Stimulated activated CD8-positive, alpha-beta memory T cell treated with anti-CD3 and anti-CD28 coated beads, Interleukin-7, amount 100 ng/mL, for 1 hour (primary cell): ENCODE measurements around the gene MRPS27.
A peak's percentile ranks its signal among the peaks of the same experiment; 100 is the strongest.

Experiments
- DNase-seq, 2 donors: peaks; one replicate each; pipeline ENCODE4 v3.0.0-alpha.2; 2020; ENCODE audit warnings: low read depth in 2 of 2

Gene MRPS27

DNA sequence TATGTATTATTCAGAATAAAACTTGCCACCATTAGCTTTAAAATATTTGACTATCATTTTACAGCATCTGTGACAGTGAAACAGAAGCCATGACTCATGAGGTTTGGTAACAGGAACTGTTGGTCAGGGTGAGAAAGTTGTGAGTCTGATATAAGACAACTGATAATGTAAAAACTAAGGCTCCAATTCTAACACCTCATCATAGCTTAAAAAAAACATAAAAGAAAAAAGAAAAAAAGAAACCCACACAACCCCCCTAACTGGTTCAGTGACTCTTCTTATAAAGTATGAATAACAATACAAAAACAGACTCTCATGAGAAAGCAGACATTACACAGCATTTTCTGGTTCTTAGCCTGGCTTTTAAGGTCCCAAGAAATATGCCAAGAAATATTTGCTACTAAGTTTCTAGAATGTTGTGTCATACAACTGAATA, 85.8 kb downstream of the MRPS27 start:
- peak in 1 of 2 donors; percentile 10 for DNase-seq

DNA sequence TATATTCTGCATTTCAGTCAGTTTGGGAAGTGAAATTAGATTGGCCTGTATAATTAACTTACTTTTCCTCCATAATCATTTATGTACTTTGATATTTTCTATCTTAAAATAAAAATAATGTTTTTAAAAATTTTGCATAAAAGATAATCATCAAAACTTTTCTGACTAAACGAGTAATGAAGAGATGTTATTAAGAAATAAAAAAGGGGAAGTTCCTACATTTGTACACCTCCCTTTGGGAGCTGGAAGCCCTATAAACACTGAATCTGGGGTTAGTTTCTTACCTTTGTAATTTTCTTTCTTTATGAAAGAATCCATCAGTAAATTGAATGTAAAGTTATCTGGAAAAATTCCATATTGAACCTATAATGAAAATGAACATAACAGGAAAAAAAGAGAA, 86.2 kb downstream of the MRPS27 start:
- no peak for DNase-seq

DNA sequence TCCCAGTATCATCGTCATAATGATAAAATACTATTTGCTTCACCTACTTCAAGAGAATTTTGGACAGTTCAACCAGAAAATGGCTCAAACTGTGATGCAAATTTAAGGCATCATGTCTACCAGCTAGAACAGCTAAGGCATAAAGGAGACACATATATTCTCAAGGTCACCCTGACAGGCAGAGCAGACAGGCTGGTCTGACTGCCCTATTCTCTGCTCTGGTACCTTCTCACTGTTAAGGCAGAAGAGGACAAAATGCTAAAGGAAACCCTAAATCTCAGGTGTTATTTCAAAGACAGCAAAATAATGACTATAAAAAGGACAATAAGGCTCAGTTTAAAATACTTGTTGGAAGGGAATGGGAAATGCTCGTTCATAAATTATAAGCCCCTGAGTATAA, 87.2 kb downstream of the MRPS27 start:
- DNase-seq, result no peak

DNA sequence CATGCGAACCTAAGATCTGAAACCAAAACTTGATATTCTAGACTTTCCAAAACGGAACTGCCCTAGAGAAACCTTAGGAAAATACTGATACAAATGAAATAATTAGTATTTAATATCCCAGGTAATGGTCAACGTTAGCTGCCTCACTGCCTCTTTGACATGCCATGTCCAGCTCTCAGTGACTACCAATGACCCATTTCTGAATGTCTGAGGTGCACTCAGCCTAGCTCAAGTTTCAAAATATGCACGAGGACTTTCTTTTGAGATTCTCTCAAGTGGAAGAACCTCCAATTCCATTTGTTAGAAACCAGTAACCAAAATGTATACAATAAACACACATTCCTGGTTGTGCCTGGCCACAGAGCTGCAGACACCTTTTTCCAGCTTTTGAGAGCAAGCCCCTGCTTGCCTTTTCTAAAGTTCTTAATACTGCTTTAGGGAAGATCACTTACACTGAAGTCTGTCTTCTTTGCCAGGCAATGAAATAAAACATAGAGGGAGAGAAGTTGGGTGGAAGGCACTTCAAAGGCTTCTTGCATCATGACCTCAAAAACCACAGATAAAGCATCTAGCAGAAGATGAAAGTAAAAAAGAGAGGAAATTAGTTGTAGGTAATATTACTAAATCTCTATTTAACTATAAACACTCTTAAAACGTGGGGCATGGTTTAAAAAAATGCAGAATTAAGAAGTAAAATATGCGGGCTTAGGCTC, 87.9 kb downstream of the MRPS27 start:
- DNase-seq, result no peak

DNA sequence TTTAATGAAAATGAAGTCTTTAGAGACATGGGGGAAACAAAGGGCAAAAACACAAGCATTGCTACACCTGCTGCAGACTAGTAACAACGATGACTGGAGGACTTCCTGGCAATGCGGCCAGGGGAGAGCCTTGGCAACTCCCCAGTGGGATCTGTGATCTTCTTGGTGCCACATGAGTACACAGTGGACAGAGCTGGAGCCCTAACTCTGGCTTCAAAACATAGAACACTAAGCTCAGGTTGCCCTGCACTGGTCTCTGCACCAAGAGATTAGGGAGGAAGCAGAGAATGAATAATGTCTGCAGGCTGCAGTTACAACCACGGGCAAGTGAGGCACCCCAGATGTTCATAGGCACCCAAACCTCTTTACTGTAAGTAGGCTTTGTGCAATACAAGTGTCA, 91.1 kb downstream of the MRPS27 start:
- DNase-seq, result no peak

DNA sequence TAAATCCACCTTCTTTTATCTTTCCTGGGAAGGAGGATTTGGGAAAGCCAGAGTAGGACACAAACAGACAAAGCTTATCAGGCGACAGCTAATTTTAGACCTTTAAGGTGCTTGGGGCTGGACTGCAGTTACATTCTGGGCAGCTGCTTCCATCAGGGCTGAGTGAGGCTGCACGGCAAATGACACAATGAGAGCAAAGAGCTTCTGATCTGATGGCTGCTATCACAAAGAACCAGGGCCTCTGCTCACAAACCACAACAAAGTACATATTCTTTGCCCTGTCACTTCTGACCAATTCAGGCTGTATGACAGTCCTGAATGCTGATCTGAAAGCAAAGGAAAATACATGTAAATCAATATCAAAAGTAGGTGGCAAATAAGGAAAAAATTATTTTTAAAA, 93.1 kb downstream of the MRPS27 start:
- no peak for DNase-seq

DNA sequence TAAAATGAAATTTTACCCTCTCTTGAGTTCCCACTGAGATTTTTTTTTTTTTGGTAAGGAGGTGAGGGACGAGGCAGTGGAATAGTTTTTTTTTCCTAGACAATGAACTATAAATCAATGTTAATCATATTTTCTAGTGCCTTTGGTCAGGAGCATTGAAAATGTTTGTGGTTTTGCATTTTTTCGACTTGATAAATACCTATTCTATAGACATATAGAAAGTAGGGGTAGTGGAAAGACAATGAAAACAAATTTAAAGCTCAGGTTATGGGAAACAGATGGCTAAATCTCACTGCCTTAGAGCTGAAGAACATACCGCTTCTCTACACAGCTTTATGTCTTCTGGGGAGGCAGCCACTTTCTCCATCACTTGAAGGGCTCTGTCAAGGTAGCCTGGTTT, 94.3 kb downstream of the MRPS27 start:
- DNase-seq, result no peak

DNA sequence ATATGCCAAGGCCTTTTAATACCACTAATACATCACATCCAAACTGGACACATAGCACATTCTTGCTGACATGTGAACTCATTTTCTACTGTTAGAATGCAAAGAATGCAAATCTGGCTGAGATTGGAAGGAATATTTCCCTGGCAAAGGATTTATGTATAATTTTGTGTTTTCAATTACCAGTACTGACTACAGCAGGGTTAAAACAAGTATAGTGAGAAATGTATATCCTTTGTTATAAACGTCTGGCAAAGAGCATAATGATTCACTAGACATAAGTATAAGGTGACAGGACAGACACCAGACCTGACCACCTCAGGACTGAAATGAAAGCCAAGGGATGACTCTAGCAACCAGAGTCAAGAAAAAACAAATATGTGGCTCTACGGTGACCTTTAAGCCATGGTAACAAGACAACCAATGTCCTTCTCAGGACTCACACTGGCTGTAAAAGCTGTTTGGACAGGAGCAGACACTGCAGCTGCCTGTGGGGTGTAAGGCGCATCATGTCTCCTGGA, 95.0 kb downstream of the MRPS27 start:
- no peak for DNase-seq

DNA sequence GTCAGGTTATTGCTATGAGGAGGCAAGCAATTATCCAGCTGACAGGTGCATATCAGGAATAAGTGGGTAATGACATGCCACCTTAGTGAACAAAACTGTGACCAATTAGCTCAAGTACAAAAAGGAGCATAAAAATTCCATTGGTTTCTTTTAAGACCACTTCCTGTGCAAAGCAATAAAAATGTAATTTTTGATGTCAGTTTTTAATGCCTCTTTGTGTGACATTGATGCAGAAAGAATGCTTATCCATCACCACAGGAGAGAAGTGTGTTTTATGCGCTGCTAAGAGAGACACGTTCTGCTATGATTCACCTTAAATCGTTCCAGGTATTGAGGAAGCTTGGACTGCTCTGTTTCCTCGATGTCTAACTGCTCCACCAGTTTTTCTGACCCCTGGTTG, 96.7 kb downstream of the MRPS27 start:
- no peak for DNase-seq

DNA sequence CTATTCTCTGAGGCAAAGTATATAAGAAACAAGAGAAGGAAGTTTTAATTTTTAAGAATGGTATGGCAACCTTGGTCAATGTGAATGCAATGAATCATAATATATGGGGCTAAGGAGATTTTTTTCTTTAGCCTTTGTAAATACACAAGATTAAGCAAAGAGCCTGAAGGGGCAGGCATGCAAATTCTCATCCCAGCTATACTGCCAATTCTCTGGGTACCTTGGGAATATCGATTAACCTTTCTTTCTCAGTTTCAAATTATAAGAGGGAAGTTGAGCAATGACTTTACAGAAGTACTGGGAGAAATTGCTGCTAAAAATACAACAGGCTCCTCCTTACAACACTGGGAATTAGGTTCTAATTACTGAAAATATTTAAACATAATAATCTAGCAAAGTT, 97.5 kb downstream of the MRPS27 start:
- DNase-seq, result no peak

DNA sequence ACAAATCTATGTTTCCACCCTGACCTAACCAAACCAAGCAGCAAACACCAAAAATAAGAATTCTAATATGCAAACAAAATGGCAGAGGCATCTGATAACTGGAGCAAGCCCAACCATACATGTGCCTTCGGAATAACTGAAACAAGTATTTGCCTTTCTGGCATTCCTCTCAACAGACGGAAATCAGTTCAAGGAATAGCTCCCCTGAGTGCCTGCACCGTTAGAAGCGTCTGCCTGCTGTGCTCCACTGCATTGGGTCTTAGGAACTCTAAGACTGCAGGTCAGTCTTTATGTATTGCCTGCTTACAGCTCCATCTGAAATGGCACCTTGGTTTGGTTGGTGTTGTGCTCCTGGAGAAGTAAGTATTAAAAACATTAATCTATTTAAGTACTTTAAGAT, 98.5 kb downstream of the MRPS27 start:
- DNase-seq, result no peak

DNA sequence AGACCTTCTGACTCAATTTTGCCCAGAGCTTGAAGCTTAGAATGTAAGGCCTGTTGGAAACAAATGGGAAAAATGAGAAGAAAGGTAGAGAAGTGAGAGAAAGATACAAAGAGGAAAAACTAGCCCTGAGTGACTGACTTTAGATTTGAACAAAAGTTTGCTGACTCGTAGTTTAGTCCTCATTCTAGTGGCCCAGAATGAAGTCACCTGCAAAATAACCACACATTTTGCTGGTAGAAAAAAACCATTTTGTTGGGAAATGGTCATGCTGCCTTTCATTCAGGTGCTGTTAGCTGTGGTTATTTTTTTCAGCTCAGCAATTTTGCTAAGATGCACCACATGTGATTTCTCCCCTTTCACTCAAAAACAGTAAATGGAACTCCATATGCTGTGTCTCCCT, 98.9 kb downstream of the MRPS27 start:
- DNase-seq, result no peak

DNA sequence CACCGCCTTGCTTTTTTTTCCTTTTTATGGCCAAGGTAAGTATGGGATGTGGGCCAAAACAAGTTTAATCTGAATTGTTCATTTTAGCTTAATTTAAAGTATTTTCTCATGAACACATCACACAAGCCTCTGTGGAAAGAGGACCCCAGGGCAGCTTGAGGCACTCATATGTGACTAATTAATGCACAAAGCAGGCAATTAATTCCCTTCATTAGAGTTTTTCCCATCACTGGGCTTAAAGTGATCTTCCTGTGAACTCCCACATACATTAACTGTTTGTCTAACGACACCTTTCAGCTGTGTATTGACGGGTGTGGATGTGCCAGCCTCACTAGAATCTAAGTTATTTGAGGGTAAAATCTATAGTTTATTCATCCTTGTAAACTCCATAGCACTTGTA, 103.3 kb downstream of the MRPS27 start:
- no peak for DNase-seq

DNA sequence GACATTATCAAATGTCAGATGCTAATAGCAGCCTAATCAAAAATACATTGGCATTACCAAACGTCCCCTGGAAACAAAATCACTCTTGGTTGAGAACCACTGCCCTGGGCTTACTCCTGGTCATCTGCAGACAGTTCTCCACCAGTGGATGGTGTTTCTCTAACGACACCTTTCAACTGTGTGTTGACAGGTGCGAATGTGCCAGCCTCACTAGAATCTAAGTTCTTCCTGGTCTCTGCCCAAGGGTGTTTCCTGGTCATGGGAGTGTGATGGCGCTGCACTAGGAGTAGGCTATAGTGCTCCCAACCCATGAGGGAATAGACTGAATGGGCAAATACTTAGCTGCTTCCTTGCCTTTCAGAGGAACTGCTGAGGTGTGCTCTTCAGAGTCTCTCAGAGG, 105.9 kb downstream of the MRPS27 start:
- no peak for DNase-seq

DNA sequence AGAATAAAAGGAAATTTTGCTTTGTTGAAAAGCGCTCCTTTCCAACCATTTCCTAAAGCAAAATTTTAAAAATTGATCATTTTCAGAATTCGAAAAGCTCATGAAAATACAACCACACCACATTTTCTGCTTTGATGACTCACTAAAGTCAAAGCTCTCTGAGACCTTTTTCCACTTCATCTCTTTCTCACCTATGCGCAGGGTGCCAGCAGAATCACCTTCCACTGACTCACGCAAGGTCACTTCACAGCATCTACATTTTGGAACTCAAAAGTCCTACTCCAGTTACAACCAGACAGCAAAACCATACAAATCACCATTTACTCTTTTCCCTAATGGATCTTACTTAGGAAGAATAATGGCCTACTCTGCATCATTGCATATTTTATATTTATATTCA, 106.6 kb downstream of the MRPS27 start:
- DNase-seq, result no peak

DNA sequence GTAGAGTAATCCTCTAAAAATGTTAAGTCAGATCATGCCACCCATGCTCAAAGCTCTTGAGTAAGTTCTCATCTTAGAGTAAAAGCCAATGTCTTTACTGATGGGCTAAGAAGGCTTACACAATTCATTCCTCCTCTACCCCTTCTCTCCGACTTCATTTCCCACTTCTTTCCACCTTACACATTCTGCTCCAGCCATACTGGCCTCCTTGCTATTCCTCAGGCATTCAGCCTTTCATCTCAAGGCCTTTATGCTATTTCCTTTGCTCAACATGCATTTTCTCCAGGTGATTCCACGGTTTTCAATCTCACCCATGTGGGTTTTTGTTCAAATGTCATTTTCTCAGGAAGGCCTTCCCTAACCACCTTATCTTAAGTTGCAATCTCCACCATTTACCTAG, 107.9 kb downstream of the MRPS27 start:
- DNase-seq, result no peak

DNA sequence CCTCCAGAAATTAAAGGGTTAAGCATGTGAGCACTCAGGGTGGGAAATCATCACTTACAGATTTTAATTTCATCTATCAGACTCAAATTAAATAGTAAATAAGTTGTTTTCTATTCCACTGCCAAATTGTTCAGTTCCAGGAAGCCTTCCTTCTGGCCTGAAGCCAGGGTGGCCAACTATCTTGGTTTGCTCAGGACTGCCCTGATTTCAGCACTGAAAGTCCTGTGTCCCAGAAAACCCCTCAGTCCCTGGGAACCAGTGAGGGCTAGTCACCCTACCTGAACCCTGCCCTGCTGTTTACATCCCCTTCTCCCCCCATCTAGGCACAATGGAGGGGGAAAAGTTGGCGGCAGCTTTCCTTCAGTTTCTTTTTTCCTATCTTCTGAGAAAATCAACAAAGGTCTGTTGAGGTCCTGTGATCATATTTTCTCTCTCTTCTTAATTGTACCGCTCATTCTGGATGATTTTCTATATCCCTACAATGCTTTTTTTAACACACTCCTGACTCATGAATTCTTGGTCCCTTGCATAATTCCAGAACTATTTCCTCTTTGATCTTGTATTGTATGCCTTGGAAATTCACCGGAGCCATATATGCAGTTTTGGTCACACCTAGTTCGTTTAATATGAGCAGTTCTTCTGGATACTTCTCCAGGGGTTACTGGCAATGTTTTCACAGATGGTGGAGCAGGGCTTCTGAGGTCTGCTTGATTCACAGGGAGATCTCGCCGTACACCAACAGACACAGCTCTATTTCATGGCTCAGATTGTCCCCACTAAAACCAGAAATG, 109.0 kb downstream of the MRPS27 start:
- DNase-seq, result no peak

DNA sequence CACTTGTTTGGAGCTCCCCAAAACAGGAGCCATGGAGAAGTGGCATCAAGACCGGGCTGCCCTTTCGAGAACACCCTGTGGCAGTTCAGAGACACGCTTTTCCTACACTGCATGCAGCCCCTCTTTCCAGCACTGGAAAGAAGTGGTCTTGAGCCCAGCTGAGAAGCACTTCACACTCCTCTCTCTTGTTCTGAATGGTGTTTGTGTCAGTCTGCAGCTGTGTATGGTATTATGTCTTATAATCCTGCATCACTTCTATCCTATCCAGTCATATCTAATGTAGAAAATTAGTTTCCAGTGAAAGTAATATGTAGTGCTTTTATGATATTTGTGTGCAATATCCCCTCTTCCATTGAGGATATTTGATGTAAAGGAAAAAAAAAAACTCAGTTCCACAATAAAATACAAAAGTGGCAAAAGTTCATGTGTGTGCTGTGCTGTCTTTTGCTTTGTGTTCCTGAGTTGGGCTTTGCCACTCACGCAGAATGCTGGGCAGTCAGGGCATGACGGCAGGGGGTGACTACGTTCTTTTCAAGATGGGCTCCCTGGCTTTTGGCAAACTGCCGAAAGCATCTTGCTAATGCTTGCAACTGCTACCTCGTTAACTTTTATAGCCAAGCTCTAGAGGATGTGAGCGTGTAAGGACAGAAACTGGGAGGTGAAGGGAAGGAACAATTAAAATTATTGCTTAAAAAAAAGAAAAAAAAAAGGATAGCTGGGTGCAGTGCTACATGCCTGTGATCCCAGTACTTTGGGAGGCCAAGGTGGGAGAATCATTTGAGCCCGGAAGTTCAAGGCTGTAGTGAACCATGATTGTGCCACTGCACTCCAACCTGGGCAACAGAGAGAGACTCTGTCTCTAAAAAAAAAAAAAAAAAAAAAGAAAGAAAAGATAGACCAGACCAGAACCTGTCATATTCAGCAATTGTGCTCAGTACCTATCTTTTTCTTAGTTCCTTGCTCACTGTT, 110.6 kb downstream of the MRPS27 start:
- DNase-seq, result no peak

DNA sequence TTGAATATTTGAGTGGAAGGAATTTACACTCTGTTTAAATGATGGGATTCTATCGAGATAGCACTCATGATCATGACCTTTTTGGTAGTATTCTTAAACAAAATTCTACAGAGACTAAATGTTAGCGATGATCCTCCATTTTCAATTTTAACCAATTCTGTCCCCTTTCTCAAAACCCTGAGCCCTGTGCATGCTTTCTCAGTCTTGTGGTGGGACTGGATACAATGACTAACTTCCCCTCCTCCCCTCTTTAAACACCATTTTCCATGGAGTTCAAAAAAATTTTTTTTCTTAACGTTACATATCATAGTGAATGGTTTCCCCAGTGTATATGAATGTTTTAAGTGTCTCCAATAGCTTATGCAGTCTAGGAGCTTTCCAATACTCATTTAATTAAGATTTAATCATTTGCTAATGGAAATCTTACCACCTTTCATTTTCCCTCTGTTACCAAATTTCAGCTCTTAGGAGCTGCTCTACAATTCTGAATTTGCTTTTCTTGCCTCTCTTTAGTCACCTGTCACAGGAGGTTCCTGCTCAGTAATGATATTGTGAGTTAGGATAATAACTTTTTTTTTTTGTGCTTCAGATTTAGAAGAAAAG, 111.6 kb downstream of the MRPS27 start:
- no peak for DNase-seq

DNA sequence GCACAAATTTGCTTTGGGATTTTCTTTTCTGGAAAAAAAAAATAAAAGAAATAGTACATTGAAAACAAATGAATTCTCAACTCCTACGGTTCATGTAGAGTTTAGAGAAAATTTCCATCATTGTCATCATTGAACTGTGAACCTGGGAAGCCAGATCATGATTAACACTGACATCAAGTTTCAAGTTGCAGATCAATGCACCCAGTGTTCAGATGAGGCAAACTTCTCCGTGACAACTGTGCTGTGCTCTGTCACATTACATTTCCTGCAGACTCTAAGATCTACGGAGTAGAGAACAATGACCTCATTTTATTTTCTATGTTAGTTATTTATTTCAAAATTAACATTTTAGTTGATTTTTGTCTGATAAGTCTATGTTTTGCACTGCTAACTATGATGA, 113.0 kb downstream of the MRPS27 start:
- no peak for DNase-seq

DNA sequence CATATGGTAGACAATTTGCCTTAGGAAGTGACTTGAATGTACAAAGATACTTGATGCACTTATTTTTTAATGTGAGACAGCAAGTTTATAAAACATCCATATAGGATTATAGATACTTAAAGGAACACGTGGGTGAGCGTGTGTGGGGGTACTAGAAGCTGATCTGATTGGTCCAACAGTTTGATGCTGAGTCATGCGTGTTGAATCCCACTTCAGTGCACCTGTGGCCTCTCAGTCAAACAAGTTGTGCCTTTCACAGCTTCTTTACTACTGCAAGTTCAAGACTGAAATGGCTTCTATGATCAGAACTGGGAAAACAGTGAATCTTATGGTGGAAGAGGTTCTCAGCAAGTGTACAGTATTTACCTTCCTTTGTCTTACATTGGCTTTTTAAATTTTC, 113.9 kb downstream of the MRPS27 start:
- DNase-seq, result no peak
